ENCODE measurements around the gene TMEM115.

The TMEM115 gene

DNA sequence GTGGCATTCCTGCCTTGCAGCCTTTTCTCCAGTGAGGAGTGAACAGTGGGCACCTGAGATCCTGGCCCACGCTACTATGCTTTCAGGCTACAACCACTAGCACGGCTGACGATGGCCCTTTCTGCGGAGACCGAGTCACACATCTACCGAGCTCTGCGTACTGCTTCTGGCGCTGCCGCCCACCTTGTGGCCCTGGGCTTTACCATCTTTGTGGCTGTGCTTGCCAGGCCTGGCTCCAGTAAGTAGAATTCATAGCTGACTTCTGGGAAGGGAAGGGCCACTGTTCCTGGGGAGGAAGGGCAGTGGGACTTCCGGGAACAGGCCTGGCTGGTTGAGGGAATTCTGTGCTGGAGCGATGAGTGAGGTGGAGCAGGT lies 8.0 kb downstream of the TMEM115 start:
- no peak for DNase-seq

- DNase-seq, result peak; percentile 99
Observed at GRCh38 chr3:50350527-50351322, 8.6 kb downstream of the TMEM115 start, which contains the start of the genes CYB561D2 and NPRL2. CYB561D2 (plus strand) TSS chr3:50350862; CDS start chr3:50351434, 572 bp downstream. NPRL2 (minus strand) TSS chr3:50350775; CDS start chr3:50350652, 123 bp downstream.

GRCh38 chr3:50350213-50350526 lies 9.2 kb downstream of the TMEM115 start:
- DNase-seq, result no peak

DNA sequence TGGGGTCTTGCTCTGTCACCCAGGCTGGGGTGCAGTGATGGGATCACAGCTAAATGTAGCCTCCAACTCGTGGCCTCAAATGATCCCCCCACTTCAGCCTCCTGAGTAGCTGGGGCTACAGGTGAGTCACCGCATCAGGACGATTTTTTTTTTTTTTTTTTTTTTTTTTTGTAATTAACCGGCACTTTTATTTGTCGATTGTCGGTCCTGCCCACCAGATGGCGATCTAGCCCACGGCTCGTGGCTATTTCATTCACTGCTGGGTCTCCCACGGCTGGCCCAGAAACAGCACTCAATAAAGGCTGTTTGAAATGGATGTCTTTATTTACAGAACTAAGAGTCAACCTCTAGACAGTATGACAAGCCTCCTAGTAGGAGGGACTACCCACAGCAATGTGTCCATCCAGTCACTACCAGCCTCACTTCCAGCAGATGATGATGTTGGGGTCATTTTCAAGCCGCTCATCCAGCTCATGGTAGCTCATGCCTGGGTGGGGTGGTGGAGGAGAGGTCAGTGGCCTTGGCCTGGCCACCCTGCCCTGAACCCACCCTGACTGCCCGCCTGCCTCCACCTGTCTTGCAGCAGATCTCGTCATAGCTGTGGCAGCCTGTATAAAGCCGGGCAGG lies 12.0 kb downstream of the TMEM115 start:
- DNase-seq, result peak; percentile 81

- peak; percentile 87 for DNase-seq
Observed at GRCh38 chr3:50345586-50346234, 13.6 kb downstream of the TMEM115 start, which contains the start of gene ZMYND10. ZMYND10 (minus strand) TSS chr3:50345732; CDS start chr3:50345579, 153 bp downstream.

- DNase-seq, result no peak
Observed at GRCh38 chr3:50345008-50345407, 14.3 kb downstream of the TMEM115 start.

DNA sequence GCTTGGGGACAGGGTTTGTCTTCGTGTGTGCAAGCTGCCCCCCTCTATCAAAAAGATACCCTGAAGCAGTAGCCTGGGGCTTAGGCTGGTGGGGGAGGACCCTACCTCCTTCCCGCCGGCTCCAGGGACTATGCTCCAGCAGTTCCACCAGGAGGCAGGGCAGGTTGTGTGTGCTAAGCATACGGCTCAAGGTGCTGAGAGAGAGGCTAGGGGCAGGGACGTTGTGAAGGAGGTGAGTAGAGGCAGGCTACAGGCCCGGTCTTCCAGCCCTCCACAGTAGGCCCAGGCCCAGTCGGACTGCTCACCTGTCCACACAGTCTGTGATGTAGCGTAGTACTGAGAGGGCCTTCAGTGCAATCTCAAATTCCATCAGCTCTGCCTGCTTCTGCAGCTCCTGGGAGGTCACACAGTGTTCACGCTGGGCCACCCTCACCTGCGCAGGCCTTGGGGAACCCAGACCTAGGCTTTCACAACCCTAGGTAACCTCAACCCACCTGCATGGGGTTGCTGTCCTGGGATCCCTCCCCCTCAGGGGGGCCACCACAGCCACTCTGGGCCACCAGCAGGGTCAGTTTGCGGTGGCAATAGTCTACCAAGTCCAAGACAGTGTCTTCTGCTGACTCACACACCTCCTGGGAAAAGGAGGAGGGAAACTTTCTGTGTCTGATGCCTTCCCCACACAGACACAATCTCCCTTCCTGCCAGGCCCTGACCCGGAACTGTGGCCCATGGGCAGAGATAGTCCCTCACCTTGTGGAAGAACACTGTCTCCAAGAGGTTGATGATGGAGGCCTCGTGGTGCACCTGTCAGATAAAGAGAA lies 16.3 kb downstream of the TMEM115 start:
- DNase-seq, result no peak

DNA sequence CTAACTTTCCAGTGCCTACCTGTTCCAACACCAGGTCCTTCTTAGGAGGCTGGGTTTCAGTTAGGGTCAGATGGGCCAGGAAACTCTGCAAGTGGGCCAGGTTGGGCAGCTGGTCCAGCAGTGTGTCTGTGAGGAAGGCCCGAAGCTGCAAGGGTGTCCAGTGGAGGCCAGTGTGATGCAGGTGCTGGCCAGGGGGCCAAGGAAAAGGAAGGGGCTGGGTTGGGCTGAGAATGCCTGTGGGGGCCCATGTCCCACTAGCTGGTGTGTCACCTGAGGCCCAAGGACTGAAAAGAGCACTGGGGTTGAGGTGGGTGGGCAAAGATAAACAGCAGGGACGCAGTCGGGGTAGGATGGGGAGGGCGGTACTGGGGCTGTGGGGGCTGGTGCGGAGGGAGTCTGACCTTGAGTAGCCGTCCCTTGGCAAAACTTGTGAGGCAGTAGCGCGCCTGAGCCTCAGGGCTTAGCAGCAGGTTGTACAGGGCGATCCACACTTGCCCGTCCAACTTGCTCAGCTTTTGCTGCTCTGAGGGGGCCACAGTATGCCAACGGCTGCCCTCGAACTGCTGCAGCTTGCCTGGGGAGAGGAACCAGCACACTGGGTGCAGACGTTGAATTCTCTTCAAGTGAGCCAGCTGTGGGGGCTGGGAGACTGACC lies 17.2 kb downstream of the TMEM115 start:
- DNase-seq, result no peak

- peak; percentile 26 for DNase-seq
Observed at GRCh38 chr3:50341537-50341936, 17.8 kb downstream of the TMEM115 start.

DNA sequence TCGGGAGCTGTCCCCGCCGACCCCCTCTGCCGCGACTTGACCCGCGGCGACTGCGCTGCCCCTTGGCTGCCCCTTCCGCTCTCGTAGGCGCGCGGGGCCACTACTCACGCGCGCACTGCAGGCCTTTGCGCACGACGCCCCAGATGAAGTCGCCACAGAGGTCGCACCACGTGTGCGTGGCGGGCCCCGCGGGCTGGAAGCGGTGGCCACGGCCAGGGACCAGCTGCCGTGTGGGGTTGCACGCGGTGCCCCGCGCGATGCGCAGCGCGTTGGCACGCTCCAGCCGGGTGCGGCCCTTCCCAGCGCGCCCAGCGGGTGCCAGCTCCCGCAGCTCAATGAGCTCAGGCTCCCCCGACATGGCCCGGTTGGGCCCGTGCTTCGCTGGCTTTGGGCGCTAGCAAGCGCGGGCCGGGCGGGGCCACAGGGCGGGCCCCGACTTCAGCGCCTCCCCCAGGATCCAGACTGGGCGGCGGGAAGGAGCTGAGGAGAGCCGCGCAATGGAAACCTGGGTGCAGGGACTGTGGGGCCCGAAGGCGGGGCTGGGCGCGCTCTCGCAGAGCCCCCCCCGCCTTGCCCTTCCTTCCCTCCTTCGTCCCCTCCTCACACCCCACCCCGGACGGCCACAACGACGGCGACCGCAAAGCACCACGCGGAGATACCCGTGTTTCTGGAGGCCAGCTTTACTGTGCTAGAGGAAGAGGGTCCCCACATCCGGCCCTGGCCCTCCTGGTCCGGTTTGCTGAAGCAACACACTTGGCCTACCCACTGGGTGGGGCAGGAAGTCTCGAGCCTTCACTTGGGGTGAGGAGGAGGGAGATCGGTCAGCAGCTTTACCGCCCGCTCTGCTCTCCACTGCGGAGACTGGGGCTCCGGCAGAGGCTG lies 18.6 kb downstream of the TMEM115 start, which contains the start of gene RASSF1:
Gene RASSF1, minus strand, starts transcription at position 389 of the 882 bp plus-strand sequence. Its CDS starts 31 bp downstream, at position 358.
- DNase-seq, result peak; percentile 89

DNA sequence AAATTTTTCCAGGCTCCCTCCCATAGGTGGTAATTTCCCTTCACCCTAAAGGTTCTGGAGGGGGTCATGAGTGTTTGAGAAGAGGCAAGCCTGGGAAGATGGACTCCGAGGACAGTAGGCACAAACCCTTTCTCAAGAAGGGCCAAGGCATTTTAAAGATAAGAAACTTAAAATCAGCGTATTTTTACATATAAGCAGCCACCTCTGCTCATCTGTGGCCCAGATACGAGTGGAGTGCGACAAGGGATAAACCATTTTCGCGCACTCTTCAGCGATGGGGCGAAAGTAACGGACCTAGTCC lies 19.2 kb downstream of the TMEM115 start:
- DNase-seq, result no peak

DNA sequence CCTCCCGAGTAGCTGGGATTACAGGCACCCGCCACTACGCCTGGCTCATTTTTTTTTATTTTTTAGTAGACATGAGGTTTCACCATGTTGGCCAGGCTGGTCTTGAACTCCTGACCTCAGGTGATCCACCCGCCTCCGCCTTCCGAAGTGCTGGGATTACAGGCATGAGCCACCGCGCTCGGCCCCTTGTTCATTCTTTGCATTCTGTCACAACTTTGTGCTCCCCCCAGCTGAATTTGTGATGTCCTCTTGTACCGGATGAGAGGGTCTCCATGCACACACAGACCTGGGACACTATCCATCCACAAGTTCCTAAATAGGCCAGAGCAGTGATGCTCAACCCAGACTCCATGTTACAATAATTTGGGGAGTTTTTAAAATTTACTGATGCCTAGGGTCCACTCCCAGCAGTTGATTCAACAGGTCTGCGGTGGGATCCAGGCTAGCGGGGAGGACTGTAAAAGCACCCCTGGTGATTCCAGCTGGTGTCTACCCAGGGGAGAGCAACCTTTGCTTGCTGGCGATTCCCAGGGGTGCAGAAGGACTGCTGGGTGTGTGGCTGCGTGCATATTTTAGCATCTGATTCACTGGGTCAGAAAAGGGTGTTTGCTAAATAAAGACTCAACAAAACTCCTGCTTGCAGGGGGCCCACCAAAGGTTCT lies 19.7 kb downstream of the TMEM115 start:
- no peak for DNase-seq

GRCh38 chr3:50338965-50339364 lies 20.4 kb downstream of the TMEM115 start:
- DNase-seq, result no peak

DNA sequence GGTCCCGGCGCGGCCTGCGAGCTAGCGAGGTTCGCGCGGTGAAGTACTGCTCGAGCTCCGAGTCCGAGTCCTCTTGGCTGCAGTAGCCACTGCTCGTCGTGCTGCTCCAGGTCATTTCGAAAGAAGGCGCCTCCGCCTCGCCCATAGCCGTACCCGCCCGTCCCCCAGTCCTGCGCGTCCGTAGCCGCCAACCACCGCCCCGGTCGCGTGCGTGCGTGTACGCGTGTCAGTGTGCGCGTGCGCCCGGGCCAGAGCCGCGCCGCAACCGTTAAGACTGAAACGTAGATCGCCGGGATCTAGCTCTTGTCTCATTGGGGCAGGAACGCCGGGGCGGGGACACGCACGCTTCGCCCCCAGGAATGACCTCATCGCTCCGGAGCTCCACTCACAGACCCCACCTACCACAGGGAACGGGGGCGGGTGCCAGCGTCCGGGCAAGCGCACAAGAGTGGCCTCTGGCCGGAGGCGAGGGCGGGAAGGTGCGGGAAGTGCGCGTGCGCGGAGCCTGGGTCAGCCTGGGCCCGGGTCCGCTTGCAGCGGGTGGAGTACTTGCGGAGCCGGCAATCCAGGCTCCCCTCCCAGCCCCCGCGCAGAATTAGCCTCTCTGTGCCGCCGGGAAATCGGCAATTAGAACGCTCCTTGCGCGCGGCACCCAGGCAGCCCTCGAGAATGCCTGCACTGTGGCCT lies 22.0 kb downstream of the TMEM115 start:
- DNase-seq, result peak; percentile 99

- DNase-seq, result no peak
Observed at GRCh38 chr3:50336452-50337174, 22.7 kb downstream of the TMEM115 start.

DNA sequence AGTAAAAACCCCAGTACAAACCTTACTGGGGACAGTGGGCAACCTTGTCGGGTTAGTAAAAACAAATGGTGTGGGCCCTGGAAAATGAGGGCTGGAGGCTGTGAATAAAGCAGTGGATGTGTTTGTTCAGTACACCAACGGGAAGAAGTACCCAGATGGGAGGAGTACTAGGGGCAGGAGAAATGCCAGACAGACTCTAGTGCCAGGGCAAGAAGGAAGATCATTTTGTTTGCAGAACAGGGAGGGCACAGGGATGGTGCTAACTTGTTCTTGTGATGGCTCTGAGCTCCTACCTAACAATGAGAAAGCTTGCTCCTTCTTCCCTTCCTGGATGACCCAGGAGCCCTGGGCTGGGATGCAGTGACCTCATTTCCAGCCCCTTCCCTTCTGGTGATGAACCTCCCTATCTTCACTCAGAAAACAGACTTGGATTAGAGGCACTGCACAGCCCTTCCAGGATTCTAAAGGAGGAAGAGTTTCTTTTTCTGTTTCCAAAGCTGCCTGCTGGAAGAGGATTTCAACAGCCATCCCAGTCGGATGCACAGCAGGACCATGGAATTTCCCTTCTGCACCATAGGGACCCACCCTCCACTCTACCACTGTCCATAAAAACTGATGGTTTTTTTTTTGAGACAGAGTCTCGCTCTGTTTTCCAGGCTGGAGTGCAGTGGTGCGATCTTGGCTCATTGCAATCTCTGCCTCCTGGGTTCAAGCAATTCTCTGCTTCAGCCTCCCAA lies 24.8 kb downstream of the TMEM115 start:
- no peak for DNase-seq

DNA sequence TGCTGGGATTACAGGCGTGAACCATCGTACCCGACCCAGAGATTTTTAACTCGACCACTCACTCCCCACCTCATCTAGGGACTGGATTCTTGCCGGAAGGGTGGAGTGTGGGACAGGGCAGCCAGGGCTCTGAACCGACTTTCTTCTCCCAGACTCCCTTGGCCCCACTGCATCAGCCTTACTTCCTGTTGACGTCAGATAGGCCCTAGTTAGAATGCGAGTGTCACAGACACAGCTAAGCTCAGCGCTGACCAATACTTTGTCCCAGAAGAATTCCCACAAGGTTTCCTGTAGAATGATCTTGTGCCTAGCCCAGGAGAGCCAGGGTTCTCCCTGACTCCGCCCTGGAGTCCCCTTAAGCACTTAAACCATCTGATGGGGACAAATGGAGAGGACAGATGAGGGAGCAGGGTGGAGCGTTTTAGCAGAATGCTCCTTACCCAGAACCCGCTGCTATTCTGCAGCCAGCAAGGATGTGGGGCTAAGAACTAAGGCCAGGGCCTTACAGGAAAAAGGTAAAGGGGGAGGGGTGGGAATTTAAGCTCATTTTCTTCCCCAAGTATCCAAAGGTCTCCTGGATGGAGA lies 25.5 kb downstream of the TMEM115 start:
- no peak for DNase-seq

GRCh38 chr3:50331364-50331907 lies 27.9 kb downstream of the TMEM115 start:
- DNase-seq, result no peak

All from stimulated activated CD4-positive, alpha-beta T cell treated with anti-CD3 and anti-CD28 coated beads, Interleukin-15, amount 100 ng/mL, for 24 hours (primary cell).